A549 (cell line): Measurements from ENCODE around the gene TTLL11. TPM values are rescaled to one million over a fixed set of nuclear protein-coding genes. Genes with fewer than 3 reads are reported as not detected.

Experiments used
- ATAC-seq, 2 experiments: fragments of 200-7000 bp in 1 of 2; fragments of >200 bp in 1 of 2; cut with Nextera tagmentation in 1 of 2; cut with Tn5 transposase in 1 of 2; 3 replicates each; pipeline versions ENCODE4 v1.8.0 to v1.9.1; 2018 to 2020; ENCODE audit warnings: mild to moderate bottlenecking in 1 of 2, moderate library complexity in 1 of 2
- CTCF ChIA-PET: fragments of 300-600 bp; sonication (Branson Sonifier 250); formaldehyde crosslinking; extraction: SDS; loops from one replicate; lab custom pipeline; 2021; ENCODE audit warnings: antibody characterized with exemption, inconsistent platforms; lab: Yijun Ruan, JAX
- POLR2A ChIA-PET: fragments of 350-600 bp; formaldehyde crosslinking; extraction: SDS; loops from one replicate; lab custom pipeline; 2021; ENCODE audit warnings: antibody characterized with exemption, inconsistent platforms; lab: Yijun Ruan, JAX
- DNase-seq, 2 experiments: peaks; one replicate each; pipeline versions ENCODE4 v3.0.0 to v3.0.0-alpha.2; 2011 to 2016; ENCODE audit warnings: low read depth in 1 of 2, low spot score in 1 of 2
- FAIRE-seq: peaks from 2 replicates; lab custom pipeline; 2011; peaks lifted over from hg19 to GRCh38; lab: Jason Lieb, UNC
- H3K27ac ChIP-seq, 2 experiments: fragments of >200 bp; sonication (Bioruptor Twin); formaldehyde crosslinking; 3 replicates each; pipeline ENCODE4 v1.5.1; 2016 to 2017
- H3K4me1 ChIP-seq: fragments of >200 bp; sonication (Bioruptor Twin); formaldehyde crosslinking; 3 replicates; pipeline ENCODE4 v1.6.1; 2016
- H3K4me2 ChIP-seq: fragments of >200 bp; sonication (Bioruptor Twin); formaldehyde crosslinking; 3 replicates; pipeline ENCODE4 v1.6.1; 2016
- H3K4me3 ChIP-seq: fragments of >200 bp; sonication (Bioruptor Twin); formaldehyde crosslinking; 3 replicates; pipeline ENCODE4 v1.5.1; 2016
- H3K9me3 ChIP-seq: fragments of >200 bp; sonication (Bioruptor Twin); formaldehyde crosslinking; 3 replicates; pipeline ENCODE4 v1.6.1; 2016
- BHLHE40 ChIP-seq: IDR thresholded peaks from 2 replicates; pipeline ENCODE4 v1.6.1; 2012; ENCODE audit warnings: low read depth, low read length, inconsistent platforms
- CEBPB ChIP-seq, 2 experiments: fragments of >200 bp in 1 of 2; sonication (Bioruptor Twin) in 1 of 2; formaldehyde crosslinking in 1 of 2; IDR thresholded peaks; 2 replicates each; pipeline ENCODE4 v1.6.1; 2012 to 2016
- CHD2 ChIP-seq: fragments of 150-350 bp; IDR thresholded peaks from 2 replicates; pipeline ENCODE4 v1.6.1; 2014; ENCODE audit warnings: low read length; ENCODE audit not compliant: partially characterized antibody
- CHD4 ChIP-seq: fragments of 200-600 bp; sonication (generic); IDR thresholded peaks from 2 replicates; pipeline ENCODE4 v1.6.1; 2016; ENCODE audit warnings: antibody characterized with exemption, mild to moderate bottlenecking, borderline replicate concordance
- EHF ChIP-seq: fragments of 250-450 bp; sonication (Bioruptor Pico); IDR thresholded peaks from 2 replicates; pipeline ENCODE4 v1.5.0; 2020; ENCODE audit warnings: mild to moderate bottlenecking
- EHMT2 ChIP-seq: fragments of 200-600 bp; sonication (generic); IDR thresholded peaks from 2 replicates; pipeline ENCODE4 v1.6.1; 2016; ENCODE audit warnings: antibody characterized with exemption, low read depth, mild to moderate bottlenecking, moderate library complexity
- ESRRA ChIP-seq: fragments of 150-350 bp; IDR thresholded peaks from 2 replicates; pipeline ENCODE4 v1.6.1; 2014; ENCODE audit warnings: mild to moderate bottlenecking, low read length, borderline replicate concordance
- FOSB ChIP-seq: fragments of 250-450 bp; sonication (Bioruptor Pico); IDR thresholded peaks from 2 replicates; pipeline ENCODE4 v1.5.0; 2020; ENCODE audit warnings: mild to moderate bottlenecking, moderate library complexity
- HDAC2 ChIP-seq: fragments of 200-600 bp; sonication (generic); IDR thresholded peaks from 2 replicates; pipeline ENCODE4 v1.6.1; 2016
- HOXB13 ChIP-seq: fragments of 250-450 bp; sonication (Bioruptor Pico); IDR thresholded peaks from 2 replicates; pipeline ENCODE4 v1.5.0; 2020; ENCODE audit warnings: low read depth, mild to moderate bottlenecking, moderate library complexity
- HOXB5 ChIP-seq: fragments of 250-450 bp; sonication (Bioruptor Pico); IDR thresholded peaks from 2 replicates; pipeline ENCODE4 v1.5.0; 2020; ENCODE audit warnings: mild to moderate bottlenecking, moderate library complexity
- JUN ChIP-seq, 2 experiments: fragments of >200 bp; sonication (Bioruptor Twin); formaldehyde crosslinking; IDR thresholded peaks; 2 replicates in 1 of 2; 3 replicates in 1 of 2; pipeline ENCODE4 v1.6.1; 2016 to 2017
- JUNB ChIP-seq: fragments of >200 bp; sonication (Bioruptor Twin); formaldehyde crosslinking; IDR thresholded peaks from 2 replicates; pipeline ENCODE4 v1.6.1; 2016
- KDM5A ChIP-seq: fragments of 200-600 bp; sonication (generic); IDR thresholded peaks from 2 replicates; pipeline ENCODE4 v1.6.1; 2016; ENCODE audit warnings: antibody characterized with exemption, mild to moderate bottlenecking
- MAFK ChIP-seq: fragments of 450-650 bp; IDR thresholded peaks from 2 replicates; pipeline ENCODE4 v1.6.1; 2014; ENCODE audit not compliant: partially characterized antibody
- MAZ ChIP-seq: fragments of 150-350 bp; IDR thresholded peaks from 2 replicates; pipeline ENCODE4 v1.6.1; 2014; ENCODE audit warnings: antibody characterized with exemption, low read depth, low read length, borderline replicate concordance
- MYC ChIP-seq: IDR thresholded peaks from 2 replicates; pipeline ENCODE4 v1.6.1; 2012; ENCODE audit warnings: mild to moderate bottlenecking, inconsistent platforms, low read length, improper control_type of control experiment, borderline replicate concordance
- NPAS2 ChIP-seq: fragments of 250-450 bp; sonication (Bioruptor Pico); IDR thresholded peaks from 2 replicates; pipeline ENCODE4 v1.8.0; 2022; ENCODE audit warnings: mild to moderate bottlenecking, moderate library complexity, borderline replicate concordance
- NR3C1 ChIP-seq: fragments of >200 bp; sonication (Bioruptor Twin); formaldehyde crosslinking; IDR thresholded peaks from 3 replicates; pipeline ENCODE4 v1.6.1; 2017
- POLR2AphosphoS2 ChIP-seq: conservative IDR thresholded peaks from 2 replicates; pipeline ENCODE4 v1.6.1; 2012; ENCODE audit warnings: low read length, improper control_type of control experiment, inconsistent platforms
- RAD21 ChIP-seq, 2 experiments: fragments of >200 bp in 1 of 2; sonication (Bioruptor Twin) in 1 of 2; formaldehyde crosslinking in 1 of 2; IDR thresholded peaks in 1 of 2; conservative IDR thresholded peaks in 1 of 2; 2 replicates in 1 of 2; 3 replicates in 1 of 2; pipeline ENCODE4 v1.6.1; 2012 to 2018; ENCODE audit warnings: inconsistent platforms in 1 of 2
- RCOR1 ChIP-seq: fragments of 150-350 bp; IDR thresholded peaks from 2 replicates; pipeline ENCODE4 v1.6.1; 2014; ENCODE audit warnings: antibody characterized with exemption, low read length, low read depth
- RFX5 ChIP-seq: fragments of 450-650 bp; IDR thresholded peaks from 2 replicates; pipeline ENCODE4 v1.7.1; 2014; ENCODE audit warnings: antibody characterized with exemption, mild to moderate bottlenecking, moderate library complexity
- TFCP2L1 ChIP-seq: fragments of 250-450 bp; sonication (Bioruptor Pico); IDR thresholded peaks from 2 replicates; pipeline ENCODE4 v1.5.0; 2021; ENCODE audit warnings: mild to moderate bottlenecking
- ZC3H11A ChIP-seq: fragments of 450-650 bp; IDR thresholded peaks from 2 replicates; pipeline ENCODE4 v1.6.1; 2014; ENCODE audit warnings: antibody characterized with exemption, mild to moderate bottlenecking
- ZFP36 ChIP-seq: fragments of 450-650 bp; IDR thresholded peaks from 2 replicates; pipeline ENCODE4 v1.6.1; 2014; ENCODE audit warnings: borderline replicate concordance; ENCODE audit not compliant: partially characterized antibody
- ZNF302 ChIP-seq: fragments of 250-450 bp; sonication (Bioruptor Pico); IDR thresholded peaks from 2 replicates; pipeline ENCODE4 v1.9.0; 2021; ENCODE audit warnings: inconsistent platforms, mild to moderate bottlenecking, moderate library complexity
- WGBS: methylation state at CpG from one replicate; pipeline ENCODE4 v1.1.6; 2017; ENCODE audit errors: missing lambda C conversion rate; 5-methylcytosine and 5-hydroxymethylcytosine counted together
- polyA plus RNA-seq, 4 experiments: library from polyadenylated mRNA; depleted of rRNA in 3 of 4; stranded (reverse); fragments of >200 nt; fragmentation: RNase III in 1 of 4; extraction: RNeasy Plus Mini Kit Qiagen cat#74134 plus additional on column Dnase treatment in 1 of 4; gene quantifications; 2 replicates in 3 of 4; 3 replicates in 1 of 4; pipeline ENCODE4 v1.2.3, GENCODE V29; 2011 to 2017
- TF ChIP-seq, protein P1 (sequence below): fragments of 250-450 bp; sonication (Bioruptor Pico); IDR thresholded peaks from 2 replicates; pipeline ENCODE4 v1.5.0; 2020; ENCODE audit warnings: low read depth, mild to moderate bottlenecking, moderate library complexity
- TF ChIP-seq, protein P2 (sequence below): IDR thresholded peaks from 2 replicates; pipeline ENCODE4 v1.6.1; 2012
- TF ChIP-seq, protein P3 (sequence below): IDR thresholded peaks from 2 replicates; pipeline ENCODE4 v1.6.1; 2012
- TF ChIP-seq, protein P4 (sequence below): fragments of >200 bp; sonication (Bioruptor Twin); formaldehyde crosslinking; IDR thresholded peaks from 3 replicates; pipeline ENCODE4 v1.6.1; 2016

TTLL11 gene
- polyA plus RNA-seq, 2 of the 4 experiments (the other 2 are of a cell fraction): 1.8 to 2.6 TPM

DNA sequence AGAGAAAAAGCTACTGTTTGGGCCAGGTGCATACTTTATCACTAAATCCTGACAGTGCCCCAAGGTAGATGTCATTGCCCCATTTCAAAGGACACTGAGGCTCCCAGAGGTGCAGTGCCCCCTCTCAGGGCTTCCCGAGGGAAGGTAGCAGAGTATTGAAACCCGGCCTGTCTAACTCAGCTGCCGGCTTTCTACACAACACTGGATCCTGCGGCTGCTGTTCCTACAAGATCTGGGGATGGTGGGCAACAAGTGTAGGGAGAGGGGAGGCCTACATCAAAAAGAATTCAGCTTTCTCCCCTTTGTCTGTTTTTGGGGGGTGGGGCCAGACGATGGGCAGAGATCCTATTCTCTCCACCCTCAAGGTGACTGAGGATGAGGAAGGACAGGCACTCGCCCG is 240.9 kb downstream of the TTLL11 start:
- CTCF ChIA-PET: interaction anchor here (0.9 to 1.6 kb wide), 2 partner anchors 10 to 217 kb away, joined by 3 to 4 read pairs; no protein-coding TSS in a partner anchor
- H3K27ac ChIP-seq: no peak overlapping the region
- DNase-seq (no peak), FAIRE-seq (no peak), ATAC-seq (no peak)
- peaks cover 9% of the 10 kb centered on the region; the same call in 1 of the 3 replicates for H3K9me3 ChIP-seq
- no peak overlapping the region for H3K4me3 ChIP-seq
- H3K4me1 ChIP-seq: no peaks in the 10 kb centered on the region
- H3K4me2 ChIP-seq: no peak overlapping the region
- WGBS: 70% methylated on average over 7 of the region's 7 CpGs
- POLR2A ChIA-PET: no interaction called here
- TF ChIP-seq CHD4 (no peak), POLR2AphosphoS2 (no peak), JUN (IDR thresholded peaks at IDR 0.05) (no peak), FOSB (CRISPR knock-in tag) (no peak), KDM5A (no peak), NR3C1 (no peak), TFCP2L1 (CRISPR knock-in tag) (no peak), ZFP36 (no peak), MAZ (no peak), HDAC2 (no peak), ZC3H11A (no peak), BHLHE40 (no peak), JUNB (no peak), HOXB13 (no peak), MYC (no peak)
- TF ChIP-seq, protein P1, sequence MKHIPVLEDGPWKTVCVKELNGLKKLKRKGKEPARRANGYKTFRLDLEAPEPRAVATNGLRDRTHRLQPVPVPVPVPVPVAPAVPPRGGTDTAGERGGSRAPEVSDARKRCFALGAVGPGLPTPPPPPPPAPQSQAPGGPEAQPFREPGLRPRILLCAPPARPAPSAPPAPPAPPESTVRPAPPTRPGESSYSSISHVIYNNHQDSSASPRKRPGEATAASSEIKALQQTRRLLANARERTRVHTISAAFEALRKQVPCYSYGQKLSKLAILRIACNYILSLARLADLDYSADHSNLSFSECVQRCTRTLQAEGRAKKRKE (CRISPR knock-in tag): no peak
- TF ChIP-seq, protein P2, sequence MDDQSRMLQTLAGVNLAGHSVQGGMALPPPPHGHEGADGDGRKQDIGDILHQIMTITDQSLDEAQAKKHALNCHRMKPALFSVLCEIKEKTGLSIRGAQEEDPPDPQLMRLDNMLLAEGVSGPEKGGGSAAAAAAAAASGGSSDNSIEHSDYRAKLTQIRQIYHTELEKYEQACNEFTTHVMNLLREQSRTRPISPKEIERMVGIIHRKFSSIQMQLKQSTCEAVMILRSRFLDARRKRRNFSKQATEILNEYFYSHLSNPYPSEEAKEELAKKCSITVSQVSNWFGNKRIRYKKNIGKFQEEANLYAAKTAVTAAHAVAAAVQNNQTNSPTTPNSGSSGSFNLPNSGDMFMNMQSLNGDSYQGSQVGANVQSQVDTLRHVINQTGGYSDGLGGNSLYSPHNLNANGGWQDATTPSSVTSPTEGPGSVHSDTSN: no peak

DNA sequence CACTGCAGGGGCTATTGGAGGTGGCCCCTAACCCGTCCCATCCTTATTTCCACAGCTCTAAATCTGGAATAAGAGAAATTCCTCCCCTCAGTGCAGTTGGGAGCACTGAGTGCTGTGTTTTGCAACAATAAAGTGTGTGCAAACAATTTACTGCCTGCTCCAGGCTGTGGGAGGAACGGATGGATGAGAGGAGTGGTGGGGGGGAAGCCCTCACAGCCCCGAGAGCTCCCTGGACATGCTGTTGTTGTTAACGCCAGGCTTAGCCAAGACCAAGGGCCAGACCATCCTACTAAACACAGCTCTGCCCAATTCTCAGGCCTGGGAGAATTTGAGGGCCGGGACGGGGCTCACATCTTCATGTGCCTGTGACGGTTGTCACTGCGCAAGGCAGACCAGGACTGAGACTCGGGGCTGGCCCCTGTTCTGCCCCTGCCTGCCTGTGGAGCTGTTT is 241.4 kb downstream of the TTLL11 start:
- CTCF ChIA-PET: interaction anchor here (0.9 to 1.8 kb wide), 4 partner anchors 9 to 216 kb away, joined by 3 to 5 read pairs (median 4); no protein-coding TSS in a partner anchor
- H3K27ac ChIP-seq: no peak overlapping the region
- H3K4me1 ChIP-seq: no peaks in the 10 kb centered on the region
- no peak overlapping the region for H3K4me2 ChIP-seq
- no peak for DNase-seq
- 52% methylated on average over 7 of the region's 9 CpGs for WGBS
- POLR2A ChIA-PET: no interaction called here
- peaks cover 9% of the 10 kb centered on the region; the same call in 1 of the 3 replicates for H3K9me3 ChIP-seq
- no peak for TF ChIP-seq RFX5
- TF ChIP-seq ZNF302 (CRISPR knock-in tag): no peak
- no peak for TF ChIP-seq RAD21 (conservative IDR thresholded peaks at IDR 0.05 in 1 of 2, IDR thresholded peaks at IDR 0.05 in 1 of 2)
- TF ChIP-seq HOXB5: no peak
- TF ChIP-seq, protein P2: no peak
- TF ChIP-seq ZC3H11A: no peak
- no peak for TF ChIP-seq FOSB (CRISPR knock-in tag)
- TF ChIP-seq JUN (IDR thresholded peaks at IDR 0.05): no peak
- TF ChIP-seq EHMT2: no peak
- no peak for TF ChIP-seq EHF (CRISPR knock-in tag)
- no peak for TF ChIP-seq BHLHE40
- TF ChIP-seq CEBPB (IDR thresholded peaks at IDR 0.05): no peak
- TF ChIP-seq, protein P3, sequence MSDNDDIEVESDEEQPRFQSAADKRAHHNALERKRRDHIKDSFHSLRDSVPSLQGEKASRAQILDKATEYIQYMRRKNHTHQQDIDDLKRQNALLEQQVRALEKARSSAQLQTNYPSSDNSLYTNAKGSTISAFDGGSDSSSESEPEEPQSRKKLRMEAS: no peak
- TF ChIP-seq, protein P4, sequence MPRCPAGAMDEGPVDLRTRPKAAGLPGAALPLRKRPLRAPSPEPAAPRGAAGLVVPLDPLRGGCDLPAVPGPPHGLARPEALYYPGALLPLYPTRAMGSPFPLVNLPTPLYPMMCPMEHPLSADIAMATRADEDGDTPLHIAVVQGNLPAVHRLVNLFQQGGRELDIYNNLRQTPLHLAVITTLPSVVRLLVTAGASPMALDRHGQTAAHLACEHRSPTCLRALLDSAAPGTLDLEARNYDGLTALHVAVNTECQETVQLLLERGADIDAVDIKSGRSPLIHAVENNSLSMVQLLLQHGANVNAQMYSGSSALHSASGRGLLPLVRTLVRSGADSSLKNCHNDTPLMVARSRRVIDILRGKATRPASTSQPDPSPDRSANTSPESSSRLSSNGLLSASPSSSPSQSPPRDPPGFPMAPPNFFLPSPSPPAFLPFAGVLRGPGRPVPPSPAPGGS: no peak
- TF ChIP-seq RCOR1: no peak
- no peak for TF ChIP-seq MAFK
- TF ChIP-seq NPAS2 (CRISPR knock-in tag): no peak
- TF ChIP-seq ESRRA: no peak
- TF ChIP-seq CHD2: no peak
- no peak for FAIRE-seq
- ATAC-seq: no peak; a peak in 1 of 6 replicates
- no peak overlapping the region for H3K4me3 ChIP-seq
